GM13976 (cell line): ENCODE results near the gene RNF6.

Source experiments
- DNase-seq: peaks from one replicate; pipeline ENCODE4 v3.0.0; 2012; ENCODE audit warnings: low spot score
- in situ Hi-C: fragments of 300-500 bp; cut with MboI; formaldehyde crosslinking; loops from one replicate; pipeline ENCODE4 v1.12.0; 2022; ENCODE audit warnings: low sequenced_read_pairs, mixed read lengths, inconsistent platforms; ENCODE audit not compliant: unreplicated experiment
- TF ChIP-seq, protein P1 (sequence below): IDR thresholded peaks from 2 replicates; pipeline ENCODE4 v1.5.1; 2012; ENCODE audit warnings: borderline replicate concordance, mild to moderate bottlenecking; ENCODE audit not compliant: insufficient read depth; ENCODE audit errors: extremely low read depth, missing control alignments, control extremely low read depth

RNF6 gene

GRCh38 chr13:26247608-26248007 lies 25.5 kb upstream of the RNF6 start:
- in situ Hi-C loops = no loop called here
- TF ChIP-seq, protein P1, sequence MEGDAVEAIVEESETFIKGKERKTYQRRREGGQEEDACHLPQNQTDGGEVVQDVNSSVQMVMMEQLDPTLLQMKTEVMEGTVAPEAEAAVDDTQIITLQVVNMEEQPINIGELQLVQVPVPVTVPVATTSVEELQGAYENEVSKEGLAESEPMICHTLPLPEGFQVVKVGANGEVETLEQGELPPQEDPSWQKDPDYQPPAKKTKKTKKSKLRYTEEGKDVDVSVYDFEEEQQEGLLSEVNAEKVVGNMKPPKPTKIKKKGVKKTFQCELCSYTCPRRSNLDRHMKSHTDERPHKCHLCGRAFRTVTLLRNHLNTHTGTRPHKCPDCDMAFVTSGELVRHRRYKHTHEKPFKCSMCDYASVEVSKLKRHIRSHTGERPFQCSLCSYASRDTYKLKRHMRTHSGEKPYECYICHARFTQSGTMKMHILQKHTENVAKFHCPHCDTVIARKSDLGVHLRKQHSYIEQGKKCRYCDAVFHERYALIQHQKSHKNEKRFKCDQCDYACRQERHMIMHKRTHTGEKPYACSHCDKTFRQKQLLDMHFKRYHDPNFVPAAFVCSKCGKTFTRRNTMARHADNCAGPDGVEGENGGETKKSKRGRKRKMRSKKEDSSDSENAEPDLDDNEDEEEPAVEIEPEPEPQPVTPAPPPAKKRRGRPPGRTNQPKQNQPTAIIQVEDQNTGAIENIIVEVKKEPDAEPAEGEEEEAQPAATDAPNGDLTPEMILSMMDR = no peak
- no peak for DNase-seq

GRCh38 chr13:26247011-26247410 lies 24.9 kb upstream of the RNF6 start:
- no peak for DNase-seq
- in situ Hi-C loops = no loop called here
- TF ChIP-seq, protein P1 = no peak

- TF ChIP-seq, protein P1 = no peak
- in situ Hi-C loops = no loop called here
- DNase-seq = no peak
Observed at GRCh38 chr13:26246154-26246553, 24.0 kb upstream of the RNF6 start.

DNA sequence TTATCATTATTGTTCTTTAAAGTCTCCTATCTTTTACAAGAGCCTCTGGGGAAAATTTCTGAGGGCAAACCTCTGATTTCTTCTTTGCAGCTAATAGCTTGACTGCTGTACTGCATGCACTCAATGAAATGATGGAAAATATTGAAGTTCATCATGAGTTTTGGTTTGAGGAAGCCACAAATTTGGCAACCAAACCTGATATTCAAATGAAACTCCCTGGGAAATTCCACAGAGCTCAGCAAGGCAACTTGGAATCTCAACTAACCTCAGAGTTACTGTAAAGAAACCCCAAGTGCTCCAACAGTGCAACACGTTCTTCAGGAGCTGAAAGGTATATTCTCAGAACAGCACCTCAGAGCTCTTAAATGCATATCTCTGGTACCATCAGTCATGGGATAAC lies 14.2 kb upstream of the RNF6 start:
- in situ Hi-C loops = no loop called here
- DNase-seq = no peak
- TF ChIP-seq, protein P1 = no peak

- in situ Hi-C loops = no loop called here
- TF ChIP-seq, protein P1 = no peak
- DNase-seq = no peak
Observed at GRCh38 chr13:26230703-26231102, 8.6 kb upstream of the RNF6 start.

GRCh38 chr13:26229080-26229615 lies 7.0 kb upstream of the RNF6 start:
- TF ChIP-seq, protein P1 = no peak
- DNase-seq = no peak
- in situ Hi-C loops = no loop called here
